ENCODE results near the gene OR52L1.

OR52L1 gene

DNA sequence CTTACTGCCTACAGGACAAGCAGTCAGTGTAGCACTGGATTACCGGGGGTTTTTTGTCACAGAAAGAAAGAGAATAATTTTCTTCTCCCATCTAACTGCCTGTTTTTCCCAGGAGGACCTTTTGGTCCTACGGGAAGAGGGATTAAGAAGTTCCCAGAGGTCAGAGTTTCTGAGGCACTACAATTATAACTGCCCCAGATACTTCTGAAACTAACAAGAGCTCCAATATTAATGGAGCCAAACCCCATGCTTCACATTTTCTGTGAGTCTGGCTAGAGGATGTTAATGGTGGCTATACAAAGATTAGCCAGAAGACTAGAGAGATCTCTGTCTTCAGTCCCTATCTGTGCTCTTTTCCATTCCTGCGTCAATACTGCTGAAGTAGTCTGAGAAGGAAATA is 44.8 kb downstream of the OR52L1 start, which contains the start of gene OR56A3:
Gene OR56A3 (plus strand): TSS at position 301 of the 400 bp plus-strand sequence. CDS start 5,096 bp downstream, outside the sequence.
- no peak for DNase-seq (ENCODE audit: low read depth)
- H3K4me3 ChIP-seq (ENCODE audit: low read length): no peak within 1 kb of the TSS
- TF ChIP-seq, protein P1, sequence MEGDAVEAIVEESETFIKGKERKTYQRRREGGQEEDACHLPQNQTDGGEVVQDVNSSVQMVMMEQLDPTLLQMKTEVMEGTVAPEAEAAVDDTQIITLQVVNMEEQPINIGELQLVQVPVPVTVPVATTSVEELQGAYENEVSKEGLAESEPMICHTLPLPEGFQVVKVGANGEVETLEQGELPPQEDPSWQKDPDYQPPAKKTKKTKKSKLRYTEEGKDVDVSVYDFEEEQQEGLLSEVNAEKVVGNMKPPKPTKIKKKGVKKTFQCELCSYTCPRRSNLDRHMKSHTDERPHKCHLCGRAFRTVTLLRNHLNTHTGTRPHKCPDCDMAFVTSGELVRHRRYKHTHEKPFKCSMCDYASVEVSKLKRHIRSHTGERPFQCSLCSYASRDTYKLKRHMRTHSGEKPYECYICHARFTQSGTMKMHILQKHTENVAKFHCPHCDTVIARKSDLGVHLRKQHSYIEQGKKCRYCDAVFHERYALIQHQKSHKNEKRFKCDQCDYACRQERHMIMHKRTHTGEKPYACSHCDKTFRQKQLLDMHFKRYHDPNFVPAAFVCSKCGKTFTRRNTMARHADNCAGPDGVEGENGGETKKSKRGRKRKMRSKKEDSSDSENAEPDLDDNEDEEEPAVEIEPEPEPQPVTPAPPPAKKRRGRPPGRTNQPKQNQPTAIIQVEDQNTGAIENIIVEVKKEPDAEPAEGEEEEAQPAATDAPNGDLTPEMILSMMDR (conservative IDR thresholded peaks at IDR 0.05; ENCODE audit: low read length): no peak

DNA sequence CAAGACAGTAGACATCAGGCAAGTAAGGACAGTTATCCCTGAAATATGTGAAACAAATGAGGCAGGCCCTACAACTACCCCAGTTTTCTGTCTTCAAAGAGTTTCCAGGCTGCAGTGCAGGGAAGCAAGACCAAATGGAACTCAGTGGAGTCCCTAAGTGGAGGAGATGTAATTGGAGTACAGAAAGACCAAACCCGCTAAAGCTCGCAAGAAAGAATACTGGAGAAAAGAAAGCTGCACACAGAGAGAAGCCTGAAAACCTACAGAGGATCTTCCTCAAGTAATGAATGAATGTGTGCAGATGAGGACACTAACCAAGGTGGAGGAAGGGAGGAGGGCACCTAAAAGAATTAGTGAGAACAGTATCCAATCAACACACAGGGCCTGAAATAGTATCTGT is 46.0 kb downstream of the OR52L1 start:
- no peak overlapping the region for H3K4me3 ChIP-seq (ENCODE audit: low read length)
- no peak for DNase-seq (ENCODE audit: low read depth)
- TF ChIP-seq, protein P1 (conservative IDR thresholded peaks at IDR 0.05; ENCODE audit: low read length): no peak

DNA sequence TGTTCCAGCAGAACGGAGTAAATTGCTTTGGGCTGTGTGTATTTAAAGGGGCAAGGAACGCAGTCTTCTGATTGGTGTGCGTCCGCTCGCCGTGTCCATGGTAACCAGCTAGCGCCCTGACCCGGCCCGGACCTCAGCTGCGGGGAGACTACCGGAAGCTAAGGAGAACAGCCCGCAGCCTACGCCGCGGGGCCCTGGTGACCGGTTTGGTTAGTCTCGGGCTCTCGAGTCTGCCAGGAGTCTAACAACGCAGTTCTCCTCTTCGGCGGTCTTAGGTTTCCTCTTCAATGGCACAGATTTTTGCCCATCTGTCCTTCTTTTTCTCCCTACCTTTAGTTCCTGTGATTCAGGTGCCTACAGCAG is 48.2 kb downstream of the OR52L1 start:
- no peak for DNase-seq (ENCODE audit: low read depth)
- no peak overlapping the region for H3K4me3 ChIP-seq (ENCODE audit: low read length)
- TF ChIP-seq, protein P1 (conservative IDR thresholded peaks at IDR 0.05; ENCODE audit: low read length): no peak

DNA sequence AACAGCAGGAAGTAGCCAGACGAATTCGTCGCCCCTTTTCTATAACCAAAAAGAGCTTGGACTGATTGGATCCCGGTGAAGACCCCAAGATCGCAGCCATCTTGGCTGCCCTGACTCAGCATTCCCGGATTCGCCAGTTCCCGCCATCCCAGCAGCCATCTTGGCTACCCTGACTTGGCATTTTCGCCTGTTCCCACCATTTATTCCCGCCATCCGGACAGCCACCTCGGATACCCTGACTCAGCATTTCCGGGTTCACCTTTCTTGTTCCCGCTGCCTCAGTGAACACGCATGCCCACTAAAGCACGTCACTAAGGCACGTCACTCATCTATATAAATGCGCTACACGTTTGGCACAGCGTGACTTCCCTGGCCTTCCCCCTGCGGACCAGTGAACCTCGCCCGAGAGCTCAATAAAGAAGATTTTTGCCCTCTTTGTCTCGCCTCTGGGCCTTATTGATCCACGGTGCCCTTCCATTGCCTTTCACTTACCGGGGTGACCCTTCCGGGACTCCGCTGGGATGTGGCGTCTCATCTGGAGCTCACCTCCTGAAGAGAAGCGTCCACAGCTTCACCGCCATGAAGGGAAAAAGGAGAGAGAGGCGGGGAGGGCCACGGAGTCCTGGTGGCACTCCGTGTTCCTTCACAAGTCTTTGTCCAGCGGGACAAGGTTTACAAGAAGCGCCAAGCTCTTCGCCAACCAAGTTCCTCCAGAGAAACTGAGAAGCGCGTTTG is 48.8 kb downstream of the OR52L1 start:
- DNase-seq (ENCODE audit: low read depth): no peak
- TF ChIP-seq, protein P1 (conservative IDR thresholded peaks at IDR 0.05; ENCODE audit: low read length): no peak
- H3K4me3 ChIP-seq (ENCODE audit: low read length): no peak overlapping the region
